ENCODE data around the gene MAP2K4.
"Not testable (repeated sequence)": the region's sequence is repeated elsewhere in the genome, so short reads cannot be mapped to it uniquely, and the experiment has no call there.

The MAP2K4 gene

GRCh38 chr17:12095522-12095921 lies 74.8 kb downstream of the MAP2K4 start:
- DNase-seq: no peak

GRCh38 chr17:12097326-12097725 lies 76.6 kb downstream of the MAP2K4 start:
- no peak for DNase-seq

GRCh38 chr17:12098568-12098967 lies 77.9 kb downstream of the MAP2K4 start:
- DNase-seq: no peak

GRCh38 chr17:12099412-12099811 lies 78.7 kb downstream of the MAP2K4 start:
- no peak for DNase-seq

- no peak for DNase-seq
These were observed 84.2 kb downstream of the MAP2K4 start for GRCh38 chr17:12104831-12105230.

- DNase-seq: no peak
These were observed 87.2 kb downstream of the MAP2K4 start for GRCh38 chr17:12107905-12108304.

- no peak for DNase-seq
These were observed 90.2 kb downstream of the MAP2K4 start for GRCh38 chr17:12110906-12111305.

GRCh38 chr17:12113156-12113555 lies 92.5 kb downstream of the MAP2K4 start:
- DNase-seq: no peak

GRCh38 chr17:12114686-12115418 lies 94.2 kb downstream of the MAP2K4 start:
- no peak for DNase-seq

- no peak for DNase-seq
These were observed 95.5 kb downstream of the MAP2K4 start for GRCh38 chr17:12116143-12116542.

GRCh38 chr17:12118617-12119016 lies 97.9 kb downstream of the MAP2K4 start:
- DNase-seq: no peak

GRCh38 chr17:12122075-12122474 lies 101.4 kb downstream of the MAP2K4 start:
- DNase-seq: no peak

- DNase-seq: no peak
These were observed 106.5 kb downstream of the MAP2K4 start for GRCh38 chr17:12127177-12127576.

GRCh38 chr17:12127667-12128066 lies 107.0 kb downstream of the MAP2K4 start:
- no peak for DNase-seq

- no peak for DNase-seq
These were observed 108.3 kb downstream of the MAP2K4 start for GRCh38 chr17:12128946-12129345.

- no peak for DNase-seq
These were observed 112.5 kb downstream of the MAP2K4 start for GRCh38 chr17:12133183-12133582.

- no peak for DNase-seq
These were observed 113.4 kb downstream of the MAP2K4 start for GRCh38 chr17:12134101-12134500.

GRCh38 chr17:12134587-12134986 lies 113.9 kb downstream of the MAP2K4 start:
- DNase-seq: no peak

GRCh38 chr17:12136243-12136642 lies 115.6 kb downstream of the MAP2K4 start:
- DNase-seq: no peak

- no peak for DNase-seq
These were observed 116.0 kb downstream of the MAP2K4 start for GRCh38 chr17:12136646-12137045.

GRCh38 chr17:12137859-12138258 lies 117.2 kb downstream of the MAP2K4 start:
- DNase-seq: no peak

- no peak for DNase-seq
These were observed 120.0 kb downstream of the MAP2K4 start for GRCh38 chr17:12140685-12141084.

- not testable (repeated sequence) for DNase-seq
These were observed 141.5 kb downstream of the MAP2K4 start for GRCh38 chr17:12162187-12162586.

GRCh38 chr17:12164085-12164484 lies 143.4 kb downstream of the MAP2K4 start:
- DNase-seq: no peak

GRCh38 chr17:12178644-12179330 lies 158.1 kb downstream of the MAP2K4 start:
- DNase-seq: no peak

Data from activated T-cell treated with anti-CD3 and anti-CD28 coated beads, Interleukin-2, amount 50 U/mL, for 1 hour (primary cell).